Progenitor cell of endocrine pancreas (in vitro differentiated cells): ENCODE results near the gene KCNIP1. TPM values are rescaled to one million over a fixed set of nuclear protein-coding genes. Genes with fewer than 3 reads are reported as not detected.

ENCODE experiments used
- DNase-seq: peaks from one replicate; pipeline ENCODE4 v3.0.0; 2021; ENCODE audit warnings: low spot score; ENCODE audit not compliant: unreplicated experiment
- H3K27ac Mint-ChIP-seq: 2 replicates; pipeline ENCODE4 v1.8.0; 2021; ENCODE audit warnings: mild to moderate bottlenecking, moderate library complexity, mixed read lengths
- H3K27me3 Mint-ChIP-seq: 2 replicates; pipeline ENCODE4 v1.8.0; 2021; ENCODE audit warnings: mixed read lengths
- H3K36me3 Mint-ChIP-seq: 2 replicates; pipeline ENCODE4 v1.8.0; 2022; ENCODE audit warnings: mixed read lengths; ENCODE audit not compliant: insufficient read depth
- H3K4me1 Mint-ChIP-seq: 2 replicates; pipeline ENCODE4 v1.8.0; 2021; ENCODE audit warnings: low read depth, mixed read lengths
- H3K4me3 Mint-ChIP-seq: 2 replicates; pipeline ENCODE4 v1.8.0; 2021; ENCODE audit warnings: low read depth, mild to moderate bottlenecking, moderate library complexity, mixed read lengths
- H3K9me3 Mint-ChIP-seq: 2 replicates; pipeline ENCODE4 v1.8.0; 2021; ENCODE audit warnings: low read depth, mixed read lengths
- CTCF ChIP-seq: fragments of 200-600 bp; sonication (generic); IDR thresholded peaks from one replicate; pipeline ENCODE4 v1.5.0; 2021; ENCODE audit warnings: antibody characterized with exemption, mild to moderate bottlenecking; ENCODE audit not compliant: unreplicated experiment
- total RNA-seq: library from RNA; stranded (reverse); gene quantifications from 2 replicates; pipeline ENCODE4 v1.2.1, GENCODE V29; 2021

The KCNIP1 gene
- total RNA-seq, 1 donor from 2014 or later, result 18.2 TPM

- peaks cover 9% of the 10 kb centered on the region for H3K9me3 Mint-ChIP-seq
Measured at GRCh38 chr5:170540271-170540670, 36.5 kb downstream of the KCNIP1 start.

GRCh38 chr5:170541146-170541769 is 37.4 kb downstream of the KCNIP1 start:
- peak overlapping the region; percentile 6 for H3K27ac Mint-ChIP-seq
- peaks cover 19% of the 10 kb centered on the region for H3K9me3 Mint-ChIP-seq
- H3K36me3 Mint-ChIP-seq, result peaks cover 15% of the 10 kb centered on the region
- peaks cover 48% of the 10 kb centered on the region for H3K4me1 Mint-ChIP-seq
- no peak for DNase-seq
- TF ChIP-seq CTCF, result no peak
- no peaks in the 10 kb centered on the region for H3K27me3 Mint-ChIP-seq
- H3K4me3 Mint-ChIP-seq, result no peak overlapping the region

More at GRCh38 chr5:170540271-170540670, 36.5 kb downstream of the KCNIP1 start:
- TF ChIP-seq CTCF, result no peak
- no peak for DNase-seq
- peaks cover 57% of the 10 kb centered on the region for H3K4me1 Mint-ChIP-seq
- no peak overlapping the region for H3K27ac Mint-ChIP-seq
- peaks cover 8% of the 10 kb centered on the region for H3K36me3 Mint-ChIP-seq
- no peak overlapping the region for H3K4me3 Mint-ChIP-seq
- no peaks in the 10 kb centered on the region for H3K27me3 Mint-ChIP-seq

GRCh38 chr5:170542691-170543293 is 39.0 kb downstream of the KCNIP1 start:
- peaks cover 37% of the 10 kb centered on the region for H3K4me1 Mint-ChIP-seq
- H3K27me3 Mint-ChIP-seq, result no peaks in the 10 kb centered on the region
- TF ChIP-seq CTCF, result no peak
- peaks cover 21% of the 10 kb centered on the region for H3K36me3 Mint-ChIP-seq
- H3K27ac Mint-ChIP-seq, result peak overlapping the region; percentile 93
- H3K4me3 Mint-ChIP-seq, result no peak overlapping the region
- peaks cover 20% of the 10 kb centered on the region for H3K9me3 Mint-ChIP-seq
- DNase-seq, result no peak

- TF ChIP-seq CTCF, result no peak
- H3K4me3 Mint-ChIP-seq, result no peak overlapping the region
- DNase-seq, result no peak
- peaks cover 21% of the 10 kb centered on the region for H3K36me3 Mint-ChIP-seq
- peaks cover 22% of the 10 kb centered on the region for H3K4me1 Mint-ChIP-seq
- no peaks in the 10 kb centered on the region for H3K27me3 Mint-ChIP-seq
- no peak overlapping the region for H3K27ac Mint-ChIP-seq
- peaks cover 20% of the 10 kb centered on the region for H3K9me3 Mint-ChIP-seq
Measured at GRCh38 chr5:170545313-170545712, 41.5 kb downstream of the KCNIP1 start.

GRCh38 chr5:170545811-170546210 is 42.0 kb downstream of the KCNIP1 start:
- Mint-ChIP-seq H3K4me3 (no peak overlapping the region), H3K27ac (no peak overlapping the region), H3K27me3 (no peaks in the 10 kb centered on the region), H3K36me3 (peaks cover 21% of the 10 kb centered on the region), H3K4me1 (peaks cover 22% of the 10 kb centered on the region), H3K9me3 (peaks cover 20% of the 10 kb centered on the region)
- no peak for TF ChIP-seq CTCF
- DNase-seq, result no peak
